ENCODE measurements around the gene DOCK8.

DOCK8 gene

DNA sequence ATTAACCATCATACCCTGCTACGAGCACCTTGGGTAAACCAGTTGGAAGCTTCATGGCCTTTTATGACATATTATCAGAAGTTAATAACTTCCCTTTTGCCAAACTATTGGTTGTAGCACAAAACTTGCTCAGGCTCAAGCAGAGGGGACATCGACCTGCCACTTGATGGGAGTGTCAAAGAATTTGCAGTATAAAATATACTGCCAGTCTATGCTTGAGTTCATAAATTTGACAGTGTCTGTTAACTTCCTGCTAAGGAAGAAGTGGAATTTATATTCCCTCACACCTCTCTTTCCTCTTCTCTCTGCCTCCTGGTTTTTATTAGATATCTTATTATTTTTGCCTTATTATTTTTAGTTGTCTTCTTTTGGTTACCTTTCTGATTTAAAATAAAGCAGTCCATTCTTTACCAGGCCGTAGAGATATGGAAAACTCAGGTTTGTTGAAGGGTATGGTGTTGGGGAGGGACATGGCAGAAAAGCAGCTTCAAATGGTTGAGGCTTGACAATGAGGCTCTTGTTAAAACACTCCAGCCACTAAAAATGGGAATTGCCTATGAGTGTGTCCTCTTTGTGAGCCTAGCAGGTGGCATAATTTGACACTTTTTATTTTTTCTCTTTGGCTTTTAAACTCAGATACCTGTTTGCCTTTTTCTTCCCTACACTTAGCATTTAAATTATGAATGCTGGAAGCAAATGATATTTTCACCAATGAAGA is 298.0 kb downstream of the DOCK8 start:
- Histone ChIP-seq H3K27me3 (replicated peaks) (no peaks in the 10 kb centered on the region), H3K36me3 (replicated peaks) (no peaks in the 10 kb centered on the region), H3K27ac (no peak overlapping the region), H3K4me3 (ENCODE audit: low read depth, low read length) (no peak overlapping the region)
- no peak for DNase-seq
- TF ChIP-seq, protein P1, sequence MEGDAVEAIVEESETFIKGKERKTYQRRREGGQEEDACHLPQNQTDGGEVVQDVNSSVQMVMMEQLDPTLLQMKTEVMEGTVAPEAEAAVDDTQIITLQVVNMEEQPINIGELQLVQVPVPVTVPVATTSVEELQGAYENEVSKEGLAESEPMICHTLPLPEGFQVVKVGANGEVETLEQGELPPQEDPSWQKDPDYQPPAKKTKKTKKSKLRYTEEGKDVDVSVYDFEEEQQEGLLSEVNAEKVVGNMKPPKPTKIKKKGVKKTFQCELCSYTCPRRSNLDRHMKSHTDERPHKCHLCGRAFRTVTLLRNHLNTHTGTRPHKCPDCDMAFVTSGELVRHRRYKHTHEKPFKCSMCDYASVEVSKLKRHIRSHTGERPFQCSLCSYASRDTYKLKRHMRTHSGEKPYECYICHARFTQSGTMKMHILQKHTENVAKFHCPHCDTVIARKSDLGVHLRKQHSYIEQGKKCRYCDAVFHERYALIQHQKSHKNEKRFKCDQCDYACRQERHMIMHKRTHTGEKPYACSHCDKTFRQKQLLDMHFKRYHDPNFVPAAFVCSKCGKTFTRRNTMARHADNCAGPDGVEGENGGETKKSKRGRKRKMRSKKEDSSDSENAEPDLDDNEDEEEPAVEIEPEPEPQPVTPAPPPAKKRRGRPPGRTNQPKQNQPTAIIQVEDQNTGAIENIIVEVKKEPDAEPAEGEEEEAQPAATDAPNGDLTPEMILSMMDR (IDR thresholded peaks at IDR 0.05; ENCODE audit: low read depth, low read length, missing control alignments) = no peak
- in situ Hi-C loops (cut with HindIII; ENCODE audit: low pct_ligation_motif_present, low sequenced_read_pairs) = no loop called here

Measured in brain microvascular endothelial cell (primary cell).